Myocyte (in vitro differentiated cells): Measurements from ENCODE around the gene RARG. TPM values are rescaled to one million over a fixed set of nuclear protein-coding genes. Genes with fewer than 3 reads are reported as not detected.

Experiments
- DNase-seq: peaks from one replicate; pipeline ENCODE4 v3.0.0-alpha.2; 2012; ENCODE audit warnings: low read depth
- total RNA-seq: library from RNA; depleted of rRNA; stranded (reverse); fragments of >200 nt; gene quantifications from 2 replicates; pipeline ENCODE4 v1.2.3, GENCODE V29; 2014

RARG gene
- total RNA-seq, 1 donor from 2014 or later: 22.7 TPM

GRCh38 chr12:53245286-53245685, 13.3 kb upstream of the RARG start:
- DNase-seq: no peak

- no peak for DNase-seq
These were observed 12.3 kb upstream of the RARG start for GRCh38 chr12:53244337-53244736.

GRCh38 chr12:53241623-53242412, 9.8 kb upstream of the RARG start:
- DNase-seq: no peak

GRCh38 chr12:53239643-53240258, 7.7 kb upstream of the RARG start:
- DNase-seq: no peak

GRCh38 chr12:53236443-53237111, 4.6 kb upstream of the RARG start:
- DNase-seq: no peak

GRCh38 chr12:53235742-53236442, 3.9 kb upstream of the RARG start:
- DNase-seq: no peak

- no peak for DNase-seq
These were observed 3.2 kb upstream of the RARG start for GRCh38 chr12:53235164-53235563.

GRCh38 chr12:53234271-53234914, 2.4 kb upstream of the RARG start:
- no peak for DNase-seq

- DNase-seq: no peak
These were observed 1.7 kb upstream of the RARG start for GRCh38 chr12:53233671-53234121.

GRCh38 chr12:53232646-53233461, 845 bp upstream of the RARG start:
- DNase-seq: peak; percentile 37

GRCh38 chr12:53231671-53231920, 413 bp downstream of the RARG start:
- no peak for DNase-seq

- no peak for DNase-seq
These were observed 1.7 kb downstream of the RARG start for GRCh38 chr12:53230108-53230845.

GRCh38 chr12:53229454-53229853, 2.6 kb downstream of the RARG start:
- DNase-seq: no peak

GRCh38 chr12:53227836-53228235, 4.2 kb downstream of the RARG start:
- no peak for DNase-seq

- no peak for DNase-seq
These were observed 4.7 kb downstream of the RARG start for GRCh38 chr12:53227341-53227740.

- DNase-seq: no peak
These were observed 5.2 kb downstream of the RARG start for GRCh38 chr12:53226815-53227214.

GRCh38 chr12:53225635-53226424, 6.2 kb downstream of the RARG start:
- DNase-seq: no peak

- DNase-seq: no peak
These were observed 6.9 kb downstream of the RARG start for GRCh38 chr12:53224897-53225634.
